Stimulated activated CD4-positive, alpha-beta T cell treated with anti-CD3 and anti-CD28 coated beads, Interleukin-15, amount 100 ng/mL, for 24 hours (primary cell): ENCODE results near the gene CYFIP1.

ENCODE experiments used
- DNase-seq: peaks from one replicate; pipeline ENCODE4 v3.0.0-alpha.2; 2020

CYFIP1 gene

GRCh38 chr15:22887157-22887951, 92.8 kb downstream of the CYFIP1 start:
- no peak for DNase-seq

- DNase-seq: no peak
These were observed 95.0 kb downstream of the CYFIP1 start for GRCh38 chr15:22885120-22885519.

GRCh38 chr15:22884344-22884743, 95.8 kb downstream of the CYFIP1 start:
- no peak for DNase-seq

GRCh38 chr15:22883196-22883595, 97.0 kb downstream of the CYFIP1 start:
- DNase-seq: no peak

GRCh38 chr15:22881739-22882440, 98.3 kb downstream of the CYFIP1 start:
- DNase-seq: no peak

- no peak for DNase-seq
These were observed 99.0 kb downstream of the CYFIP1 start for GRCh38 chr15:22880981-22881738.

GRCh38 chr15:22880068-22880980, 99.8 kb downstream of the CYFIP1 start:
- DNase-seq: no peak

GRCh38 chr15:22878103-22878502, 102.1 kb downstream of the CYFIP1 start:
- no peak for DNase-seq

GRCh38 chr15:22877607-22878006, 102.6 kb downstream of the CYFIP1 start:
- no peak for DNase-seq

GRCh38 chr15:22877117-22877516, 103.1 kb downstream of the CYFIP1 start:
- DNase-seq: no peak

- no peak for DNase-seq
These were observed 105.2 kb downstream of the CYFIP1 start for GRCh38 chr15:22874966-22875365.

GRCh38 chr15:22874256-22874655, 105.9 kb downstream of the CYFIP1 start:
- no peak for DNase-seq

- no peak for DNase-seq
These were observed 106.3 kb downstream of the CYFIP1 start for GRCh38 chr15:22873841-22874240.

- no peak for DNase-seq
These were observed 107.0 kb downstream of the CYFIP1 start for GRCh38 chr15:22872936-22873701.

- DNase-seq: no peak
These were observed 108.6 kb downstream of the CYFIP1 start for GRCh38 chr15:22871481-22872086.

- DNase-seq: no peak
These were observed 109.3 kb downstream of the CYFIP1 start for GRCh38 chr15:22870865-22871264.

GRCh38 chr15:22869856-22870255, 110.3 kb downstream of the CYFIP1 start:
- no peak for DNase-seq

- no peak for DNase-seq
These were observed 111.2 kb downstream of the CYFIP1 start for GRCh38 chr15:22868928-22869327.

GRCh38 chr15:22868495-22868894, 111.7 kb downstream of the CYFIP1 start:
- no peak for DNase-seq

- no peak for DNase-seq
These were observed 112.3 kb downstream of the CYFIP1 start for GRCh38 chr15:22867886-22868285.

- no peak for DNase-seq
These were observed 114.1 kb downstream of the CYFIP1 start for GRCh38 chr15:22866079-22866478.
